Prostate gland (tissue), 2 donors: ENCODE results near the gene VCAM1.

Experiments
- CTCF ChIP-seq, 4 experiments: fragments of 200-600 bp in 2 of 4; fragments of 450-650 bp in 2 of 4; sonication (generic) in 2 of 4; IDR thresholded peaks; 1 replicate in 3 of 4; 2 replicates in 1 of 4; pipeline ENCODE4 v1.5.1; 2016 to 2019; ENCODE audit warnings: antibody characterized with exemption in 4 of 4, mild to moderate bottlenecking in 2 of 4, moderate library complexity in 2 of 4
- POLR2A ChIP-seq: fragments of 450-650 bp; IDR thresholded peaks from one replicate; pipeline ENCODE4 v1.6.1; 2016; ENCODE audit warnings: antibody characterized with exemption, mild to moderate bottlenecking

GRCh38 chr1:100760511-100760910, 41.0 kb downstream of the VCAM1 start:
- TF ChIP-seq POLR2A, result no peak
- TF ChIP-seq CTCF (IDR thresholded peaks at IDR 0.05), result no peak
